ENCODE measurements around the gene MPO. TPM values are rescaled to one million over a fixed set of nuclear protein-coding genes. Genes with fewer than 3 reads are reported as not detected.

Gene MPO
- total RNA-seq, 1 donor from 2014 or later, result 0.12 TPM

DNA sequence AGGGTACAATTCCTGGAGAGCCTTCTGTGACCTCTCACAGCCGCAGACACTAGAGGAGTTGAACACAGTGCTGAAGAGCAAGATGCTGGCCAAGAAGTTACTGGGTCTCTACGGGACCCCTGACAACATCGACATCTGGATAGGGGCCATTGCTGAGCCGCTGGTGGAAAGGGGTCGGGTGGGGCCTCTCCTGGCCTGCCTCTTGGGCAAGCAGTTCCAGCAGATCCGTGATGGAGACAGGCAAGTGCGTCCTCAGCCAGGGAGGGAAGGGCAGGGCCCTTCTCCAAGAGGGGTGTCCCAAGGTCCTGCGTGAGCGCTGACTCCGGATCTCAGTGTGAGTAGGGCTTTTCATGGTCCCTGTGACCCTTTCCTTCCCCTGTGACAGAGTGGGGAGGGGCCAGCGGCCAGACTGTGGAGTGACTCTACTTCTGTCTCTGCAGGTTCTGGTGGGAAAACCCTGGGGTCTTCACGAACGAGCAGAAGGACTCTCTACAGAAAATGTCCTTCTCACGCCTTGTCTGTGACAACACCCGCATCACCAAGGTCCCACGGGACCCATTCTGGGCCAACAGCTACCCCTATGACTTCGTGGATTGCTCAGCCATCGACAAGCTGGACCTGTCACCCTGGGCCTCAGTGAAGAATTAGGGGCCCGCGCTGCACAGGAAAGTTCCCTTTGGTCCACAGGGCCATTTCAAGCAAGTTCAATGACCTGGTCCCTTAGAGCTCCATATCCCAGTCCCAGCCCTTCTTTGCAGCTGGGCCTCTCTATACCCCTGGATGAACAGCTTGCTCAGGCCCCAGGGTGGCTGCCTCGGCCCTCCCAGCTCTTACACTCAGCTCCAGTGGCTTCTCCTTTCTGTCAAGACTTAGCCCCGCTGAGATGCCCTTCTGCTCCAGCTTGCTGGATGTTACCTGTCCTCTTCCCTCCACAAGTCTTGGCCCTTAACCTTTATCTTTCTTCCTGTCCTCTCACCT lies 13.1 kb downstream of the MPO start:
- DNase-seq (ENCODE audit: extremely low read depth, low read depth, low spot score), result no peak

GRCh38 chr17:58265902-58266875 lies 14.5 kb downstream of the MPO start:
- no peak for DNase-seq (ENCODE audit: extremely low read depth, low read depth, low spot score)

GRCh38 chr17:58265271-58265670 lies 15.5 kb downstream of the MPO start:
- DNase-seq (ENCODE audit: extremely low read depth, low read depth, low spot score), result no peak

DNA sequence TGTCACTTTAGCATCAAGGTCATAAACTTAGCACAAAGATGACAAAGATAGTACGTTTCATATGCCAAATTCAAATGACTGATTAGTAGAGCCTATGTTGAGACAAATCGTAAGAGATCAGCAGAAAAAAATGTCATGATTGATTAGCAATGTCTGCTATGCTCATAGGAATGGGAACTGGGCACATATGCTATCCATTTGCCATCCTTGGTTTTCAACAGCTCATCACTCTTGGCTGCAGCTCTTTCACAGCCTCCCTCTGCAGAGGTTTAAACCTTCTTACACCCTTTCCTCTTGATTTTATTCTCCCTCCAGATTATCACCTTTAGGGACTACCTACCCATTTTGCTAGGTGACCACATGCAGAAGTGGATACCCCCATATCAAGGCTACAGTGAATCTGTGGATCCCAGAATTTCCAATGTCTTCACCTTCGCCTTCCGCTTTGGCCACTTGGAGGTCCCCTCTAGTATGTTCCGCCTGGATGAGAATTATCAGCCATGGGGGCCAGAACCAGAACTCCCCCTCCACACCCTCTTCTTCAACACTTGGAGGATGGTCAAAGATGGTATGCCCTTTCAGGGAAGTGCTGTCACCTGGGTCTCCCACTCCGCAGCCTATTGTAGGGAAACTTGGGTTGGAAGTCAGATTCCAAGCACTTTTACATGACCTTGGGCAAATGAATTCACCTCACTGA lies 16.2 kb downstream of the MPO start:
- DNase-seq (ENCODE audit: extremely low read depth, low read depth, low spot score), result no peak

DNA sequence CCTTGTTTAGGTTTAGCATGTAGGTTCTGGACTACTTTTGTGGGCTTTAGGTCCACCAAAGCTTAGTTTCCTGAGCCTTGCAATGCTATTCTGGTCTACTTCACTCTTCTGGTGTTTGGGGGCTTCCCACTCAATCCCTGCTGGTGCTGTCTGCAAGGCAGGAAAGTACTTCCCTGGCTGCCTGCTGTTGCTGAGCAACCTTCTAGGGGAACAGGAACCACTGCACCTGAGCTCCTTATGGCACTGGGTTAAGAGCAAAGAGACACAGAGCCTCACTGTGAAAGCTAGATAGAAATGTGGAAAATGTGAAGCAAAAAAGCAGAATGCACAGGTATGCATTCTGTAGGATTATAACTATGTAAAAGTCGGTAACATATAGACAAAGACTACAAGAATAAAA lies 17.0 kb downstream of the MPO start:
- DNase-seq (ENCODE audit: extremely low read depth, low read depth, low spot score), result no peak

GRCh38 chr17:58262149-58262548 lies 18.6 kb downstream of the MPO start:
- DNase-seq (ENCODE audit: extremely low read depth, low read depth, low spot score), result no peak

- no peak for DNase-seq (ENCODE audit: extremely low read depth, low read depth, low spot score)
Observed at GRCh38 chr17:58254803-58255202, 25.9 kb downstream of the MPO start.

DNA sequence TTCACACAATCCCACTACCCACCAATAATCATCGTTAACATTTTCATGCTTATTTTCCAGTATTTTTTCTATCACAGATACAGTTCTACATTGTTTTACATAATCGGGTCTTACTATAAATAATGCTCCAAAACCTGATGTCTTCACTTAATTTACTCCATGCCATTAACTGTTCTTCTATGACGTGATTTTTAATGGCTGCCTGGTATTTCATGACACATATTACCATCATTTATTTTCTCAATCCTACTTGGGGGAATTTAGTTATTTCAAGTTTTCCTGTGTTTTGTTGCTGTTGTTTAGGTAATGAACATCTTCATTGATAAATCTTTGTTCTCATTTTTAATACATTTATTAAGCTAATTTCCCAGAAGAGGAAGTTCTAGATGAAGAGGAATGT lies 27.7 kb downstream of the MPO start:
- DNase-seq (ENCODE audit: extremely low read depth, low read depth, low spot score), result no peak

GRCh38 chr17:58252141-58252540 lies 28.6 kb downstream of the MPO start:
- DNase-seq (ENCODE audit: extremely low read depth, low read depth, low spot score), result no peak

DNA sequence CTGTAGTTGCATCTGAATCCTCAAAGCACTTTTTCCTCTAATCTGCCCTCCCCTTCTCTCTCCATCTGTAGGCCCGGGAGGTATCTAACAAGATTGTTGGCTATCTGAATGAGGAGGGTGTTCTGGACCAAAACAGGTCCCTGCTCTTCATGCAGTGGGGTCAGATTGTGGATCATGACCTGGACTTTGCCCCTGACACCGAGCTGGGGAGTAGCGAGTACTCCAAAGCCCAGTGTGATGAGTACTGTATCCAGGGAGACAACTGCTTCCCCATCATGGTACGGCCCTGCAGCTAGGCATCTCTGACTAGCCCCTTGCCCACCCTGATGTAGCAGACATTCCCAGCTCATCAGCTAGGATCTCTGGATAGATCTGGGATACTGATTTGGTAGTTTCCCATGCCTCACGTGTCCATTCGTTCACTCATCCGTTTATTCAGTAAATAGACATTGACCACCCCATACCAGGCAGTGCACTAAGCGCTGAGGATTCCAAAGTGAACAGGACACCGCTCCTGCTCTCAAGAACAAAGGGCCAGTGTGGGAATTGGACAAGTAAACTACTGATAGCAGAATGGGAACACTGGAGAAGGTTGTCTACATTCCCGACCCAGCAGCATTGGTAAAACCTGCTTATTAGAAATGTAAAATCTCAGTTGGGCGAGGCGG lies 30.3 kb downstream of the MPO start:
- DNase-seq (ENCODE audit: extremely low read depth, low read depth, low spot score), result no peak

DNA sequence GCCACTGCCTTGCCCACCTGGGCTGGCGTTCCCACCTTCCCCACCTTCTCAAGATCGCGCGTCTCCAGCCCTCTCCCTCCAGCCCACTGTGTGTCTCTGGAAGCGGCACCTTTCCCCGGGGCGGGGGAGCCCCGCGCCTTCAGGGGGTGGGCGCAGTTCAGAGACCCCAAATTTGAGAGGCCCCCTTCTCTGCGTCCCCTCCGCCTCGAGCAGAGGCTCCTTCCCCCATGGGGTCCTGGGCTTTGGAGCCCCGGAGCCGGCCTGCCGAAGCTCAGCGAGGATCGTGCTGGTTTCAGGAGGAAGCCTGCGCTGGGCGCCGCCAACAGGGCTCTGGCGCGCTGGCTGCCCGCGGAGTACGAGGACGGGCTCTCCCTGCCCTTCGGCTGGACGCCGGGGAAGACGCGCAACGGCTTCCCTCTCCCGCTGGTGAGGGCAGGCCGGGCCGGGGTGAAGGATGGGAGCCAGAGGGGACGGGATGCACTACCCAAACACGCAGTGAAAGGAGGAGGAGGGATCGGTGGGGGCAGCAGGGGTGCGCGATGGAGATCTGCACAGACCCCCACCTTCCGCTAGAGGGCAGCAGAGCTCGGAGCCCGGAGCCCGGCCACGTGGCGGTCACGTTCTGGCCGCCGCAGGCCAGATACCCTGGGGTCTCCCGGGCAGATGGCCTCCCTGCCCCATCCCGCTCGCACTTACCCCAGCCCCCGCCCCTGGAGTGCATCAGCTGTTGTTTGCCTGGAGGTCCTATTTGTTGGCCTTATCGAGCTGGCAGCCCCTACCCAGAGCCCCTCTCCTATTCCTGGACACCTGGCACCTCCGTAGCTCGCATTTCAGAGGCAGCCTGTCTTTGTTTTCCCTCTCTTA lies 31.2 kb downstream of the MPO start:
- no peak for DNase-seq (ENCODE audit: extremely low read depth, low read depth, low spot score)

- no peak for DNase-seq (ENCODE audit: extremely low read depth, low read depth, low spot score)
Observed at GRCh38 chr17:58248955-58249269, 31.8 kb downstream of the MPO start.

DNA sequence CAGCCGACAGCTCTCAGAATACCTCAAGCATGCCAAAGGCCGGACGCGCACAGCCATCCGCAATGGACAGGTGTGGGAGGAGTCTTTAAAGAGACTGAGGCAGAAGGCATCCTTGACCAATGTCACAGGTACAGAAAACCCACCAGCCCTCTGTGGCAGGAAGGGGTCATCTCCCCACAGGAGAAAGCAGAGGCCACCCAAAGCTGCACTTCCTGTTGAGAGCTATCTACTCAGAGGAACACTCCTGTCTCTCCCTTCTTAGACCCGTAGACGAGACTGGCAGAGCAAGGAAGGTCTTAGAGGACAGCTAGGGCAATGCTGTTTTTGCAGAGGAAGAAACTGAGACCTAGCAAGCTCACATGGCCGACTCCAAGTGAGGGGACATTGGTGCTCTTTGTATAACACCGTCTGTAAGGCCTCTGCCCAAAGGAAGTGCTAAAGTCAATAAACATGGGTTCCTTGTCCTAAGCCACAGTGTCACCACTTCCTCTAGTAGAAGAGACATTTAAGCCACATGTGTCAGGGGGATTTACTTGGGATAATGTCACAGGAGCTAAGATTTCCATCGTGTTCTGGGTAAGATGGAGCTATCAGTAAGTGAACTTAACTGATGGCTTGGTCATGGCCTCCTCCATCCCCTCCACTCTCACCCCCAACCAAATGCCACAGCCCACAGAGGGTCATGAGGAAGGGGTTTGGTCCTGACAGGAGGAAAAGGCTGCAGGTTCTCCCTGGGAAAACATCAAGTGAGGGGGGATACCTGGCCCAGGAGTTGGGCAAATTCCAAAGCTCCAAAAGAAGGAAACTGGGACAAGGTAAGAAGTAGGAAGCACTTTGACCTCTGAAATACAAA lies 33.0 kb downstream of the MPO start:
- DNase-seq (ENCODE audit: extremely low read depth, low read depth, low spot score), result no peak

- no peak for DNase-seq (ENCODE audit: extremely low read depth, low read depth, low spot score)
Observed at GRCh38 chr17:58246781-58247180, 34.0 kb downstream of the MPO start.

- DNase-seq (ENCODE audit: extremely low read depth, low read depth, low spot score), result no peak
Observed at GRCh38 chr17:58246104-58246740, 34.5 kb downstream of the MPO start.

DNA sequence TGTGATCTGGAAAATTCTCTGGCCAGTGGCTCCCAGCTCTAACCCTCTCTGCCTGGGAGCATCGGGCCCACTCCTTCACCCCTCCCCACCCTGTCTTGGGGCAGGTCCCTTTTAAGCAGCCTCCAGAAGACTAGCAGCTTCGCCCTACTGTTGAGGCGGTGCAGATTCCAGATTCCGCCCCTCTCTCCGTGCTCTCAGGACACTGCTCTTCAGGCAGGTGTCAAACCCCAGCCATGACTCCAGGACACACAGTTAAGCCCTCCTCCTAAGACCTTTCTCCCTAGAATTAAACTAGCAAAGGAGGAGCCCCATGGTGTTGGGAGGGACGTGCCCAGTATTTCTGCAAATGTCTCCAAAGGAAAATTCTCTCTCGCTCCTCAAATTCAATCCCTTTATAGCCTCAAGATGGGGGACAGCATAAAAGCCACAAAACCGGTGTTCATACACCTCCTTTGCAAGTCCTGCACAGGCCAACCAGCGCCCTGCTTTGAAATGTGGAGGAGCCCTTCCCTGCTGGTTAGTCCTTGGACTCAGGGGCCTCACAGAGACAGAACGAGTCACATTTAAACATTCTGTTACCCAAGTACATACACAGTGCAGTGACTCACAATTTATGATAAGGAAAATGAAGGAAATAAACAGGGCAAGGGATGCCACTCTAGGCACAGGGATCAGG lies 35.2 kb downstream of the MPO start:
- DNase-seq (ENCODE audit: extremely low read depth, low read depth, low spot score), result no peak

- no peak for DNase-seq (ENCODE audit: extremely low read depth, low read depth, low spot score)
Observed at GRCh38 chr17:58244963-58245362, 35.8 kb downstream of the MPO start.
